ENCODE measurements around the gene CPTP. TPM values are rescaled to one million over a fixed set of nuclear protein-coding genes. Genes with fewer than 3 reads are reported as not detected.

The CPTP gene
- total RNA-seq, 1 experiment from 2014 or later, result 14.0 TPM

DNA sequence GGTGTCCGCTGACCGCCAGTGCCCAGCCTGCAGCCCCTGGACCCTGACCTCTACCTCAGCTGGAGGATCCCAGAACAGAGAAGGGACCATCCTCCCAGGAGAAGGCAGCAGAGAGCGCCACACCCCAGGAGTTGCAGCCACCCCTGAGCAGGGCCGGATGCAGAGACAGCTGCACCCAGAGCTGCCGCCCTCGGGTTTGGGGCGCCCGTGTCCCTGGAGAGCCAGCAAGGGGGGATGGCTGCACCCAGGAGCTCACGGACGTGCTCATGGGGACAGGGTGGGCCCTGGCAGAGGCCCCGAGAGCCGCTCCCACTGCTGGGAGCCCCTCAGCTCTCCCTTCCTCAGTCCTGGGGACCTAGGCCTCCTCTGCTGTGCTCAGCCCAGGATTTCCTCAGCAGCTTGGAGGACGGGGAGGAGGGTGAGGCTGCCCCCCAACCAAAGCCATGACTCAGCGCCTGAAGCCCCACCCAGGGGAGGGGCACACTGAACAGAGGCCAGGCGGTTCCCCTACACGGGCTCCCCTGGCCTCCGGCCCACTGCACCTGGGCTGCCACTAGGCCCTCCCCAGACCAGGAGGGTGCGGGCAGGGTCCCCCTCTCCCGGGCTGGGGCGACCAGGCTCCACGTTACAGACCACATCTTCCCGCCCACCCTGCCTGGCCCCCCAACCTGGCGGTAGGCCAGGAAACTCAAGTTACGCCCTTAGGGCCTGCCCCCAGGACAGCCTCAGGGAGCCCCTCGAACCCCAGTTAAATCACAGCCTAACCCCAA, 19.1 kb upstream of the CPTP start:
- Mint-ChIP-seq H3K27me3 (ENCODE audit: low read depth) (peaks cover 3% of the 10 kb centered on the region; the same call in 1 of the 2 replicates), H3K4me3 (peak overlapping the region; percentile 74 to 86; a peak in 4 of 5 replicates), H3K36me3 (ENCODE audit: insufficient read depth in 1 of 3, low read depth in 3 of 3) (peaks cover 0 to 2% (median 2%) of the 10 kb centered on the region in 3 experiments; a peak in 3 of 7 replicates), H3K9me3 (no peaks in the 10 kb centered on the region; a peak in 1 of 5 replicates), H3K4me1 (peaks cover 18 to 31% of the 10 kb centered on the region in 2 experiments), H3K27ac (peak overlapping the region in 2 of 3 experiments; percentile 83 to 95; a peak in 3 of 7 replicates)
- no peak overlapping the region for H3K4ac ChIP-seq (ENCODE audit: low read depth, low read length)
- H2BK5ac ChIP-seq (ENCODE audit: insufficient read length, low read length), result no peak overlapping the region
- H3K18ac ChIP-seq (ENCODE audit: insufficient read length, low read depth, low read length), result no peak overlapping the region
- no peak overlapping the region for H3K14ac ChIP-seq (ENCODE audit: insufficient read depth, low read length)
- no peak overlapping the region for H2BK15ac ChIP-seq (ENCODE audit: low read depth, low read length)
- DNase-seq, result peak; percentile 56
- H2AK5ac ChIP-seq (ENCODE audit: insufficient read length, low read length), result no peak overlapping the region
- H4K20me1 ChIP-seq (ENCODE audit: control insufficient read depth, insufficient read depth, insufficient read length), result no peaks in the 10 kb centered on the region
- peaks cover 5% of the 10 kb centered on the region; the same call in 1 of the 2 replicates for H3K4me1 ChIP-seq (ENCODE audit: insufficient read depth, low read length)
- no peaks in the 10 kb centered on the region for H3K27me3 ChIP-seq (ENCODE audit: insufficient read depth, low read length)
- no peak overlapping the region for H2BK12ac ChIP-seq (ENCODE audit: insufficient read length, low read depth, low read length)
- H3K9me3 ChIP-seq (ENCODE audit: control insufficient read depth, low read depth, low read length), result no peaks in the 10 kb centered on the region
- no peak overlapping the region for H3K27ac ChIP-seq (ENCODE audit: insufficient read length, low read depth, low read length)
- H4K5ac ChIP-seq (ENCODE audit: insufficient read length, low read depth, low read length), result no peak overlapping the region
- H2BK20ac ChIP-seq (ENCODE audit: low read depth, low read length, poor library complexity, severe bottlenecking), result no peak overlapping the region
- no peaks in the 10 kb centered on the region for H3K79me2 ChIP-seq (ENCODE audit: insufficient read depth, low read length)
- H4K8ac ChIP-seq (replicated peaks; ENCODE audit: insufficient read length, low read depth, low read length), result no peak overlapping the region
- peaks cover 15% of the 10 kb centered on the region for H3K23me2 ChIP-seq (ENCODE audit: insufficient read length, low read depth, low read length, poor library complexity, severe bottlenecking)
- no CpG with 5 or more reads among the region's 25 CpGs for WGBS (ENCODE audit: extremely low coverage, insufficient read length, low lambda C conversion rate)
- no peak overlapping the region for H2BK120ac ChIP-seq (ENCODE audit: low read depth, low read length, poor library complexity, severe bottlenecking)
- peak overlapping the region; percentile 16 for H3K4me2 ChIP-seq (ENCODE audit: insufficient read depth, insufficient read length, low read length)
- H2AFZ ChIP-seq (ENCODE audit: low read length), result no peak overlapping the region
- H4K91ac ChIP-seq (ENCODE audit: insufficient read length, low read depth, low read length), result no peak overlapping the region
- no peak overlapping the region for H3K23ac ChIP-seq (ENCODE audit: insufficient read length, low read depth, low read length)
- no peak overlapping the region for H3K56ac ChIP-seq (ENCODE audit: insufficient read length, low read depth, low read length)
- no peaks in the 10 kb centered on the region for H3K79me1 ChIP-seq (ENCODE audit: insufficient read depth, low read depth, low read length, poor library complexity, severe bottlenecking)
- TF ChIP-seq, protein P1, sequence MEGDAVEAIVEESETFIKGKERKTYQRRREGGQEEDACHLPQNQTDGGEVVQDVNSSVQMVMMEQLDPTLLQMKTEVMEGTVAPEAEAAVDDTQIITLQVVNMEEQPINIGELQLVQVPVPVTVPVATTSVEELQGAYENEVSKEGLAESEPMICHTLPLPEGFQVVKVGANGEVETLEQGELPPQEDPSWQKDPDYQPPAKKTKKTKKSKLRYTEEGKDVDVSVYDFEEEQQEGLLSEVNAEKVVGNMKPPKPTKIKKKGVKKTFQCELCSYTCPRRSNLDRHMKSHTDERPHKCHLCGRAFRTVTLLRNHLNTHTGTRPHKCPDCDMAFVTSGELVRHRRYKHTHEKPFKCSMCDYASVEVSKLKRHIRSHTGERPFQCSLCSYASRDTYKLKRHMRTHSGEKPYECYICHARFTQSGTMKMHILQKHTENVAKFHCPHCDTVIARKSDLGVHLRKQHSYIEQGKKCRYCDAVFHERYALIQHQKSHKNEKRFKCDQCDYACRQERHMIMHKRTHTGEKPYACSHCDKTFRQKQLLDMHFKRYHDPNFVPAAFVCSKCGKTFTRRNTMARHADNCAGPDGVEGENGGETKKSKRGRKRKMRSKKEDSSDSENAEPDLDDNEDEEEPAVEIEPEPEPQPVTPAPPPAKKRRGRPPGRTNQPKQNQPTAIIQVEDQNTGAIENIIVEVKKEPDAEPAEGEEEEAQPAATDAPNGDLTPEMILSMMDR (conservative IDR thresholded peaks at IDR 0.05), result no peak
- H3K9ac ChIP-seq (ENCODE audit: extremely low read depth, insufficient read length, low read length), result no peak overlapping the region
- H3T11ph ChIP-seq (ENCODE audit: low read length), result no peak overlapping the region
